A204.1 (cell line): ENCODE measurements around the gene TANGO2.

Experiments
- FAIRE-seq: peaks from 2 replicates; lab custom pipeline; 2012; peaks lifted over from hg19 to GRCh38; lab: Jason Lieb, UNC

TANGO2 gene

GRCh38 chr22:20046730-20047129 is 25.8 kb downstream of the TANGO2 start:
- FAIRE-seq, result no peak

GRCh38 chr22:20051927-20052308 is 31.0 kb downstream of the TANGO2 start:
- no peak for FAIRE-seq

- FAIRE-seq, result no peak
Measured at GRCh38 chr22:20052309-20053259, 31.7 kb downstream of the TANGO2 start.

- FAIRE-seq, result no peak
Measured at GRCh38 chr22:20053407-20054033, 32.6 kb downstream of the TANGO2 start.

GRCh38 chr22:20054034-20054427 is 33.1 kb downstream of the TANGO2 start:
- FAIRE-seq, result no peak

- no peak for FAIRE-seq
Measured at GRCh38 chr22:20054485-20054884, 33.6 kb downstream of the TANGO2 start.

GRCh38 chr22:20055144-20055543 is 34.2 kb downstream of the TANGO2 start:
- no peak for FAIRE-seq

GRCh38 chr22:20055654-20056053 is 34.7 kb downstream of the TANGO2 start:
- no peak for FAIRE-seq

- no peak for FAIRE-seq
Measured at GRCh38 chr22:20056161-20056560, 35.3 kb downstream of the TANGO2 start.

GRCh38 chr22:20056696-20057386 is 35.9 kb downstream of the TANGO2 start:
- FAIRE-seq, result no peak

GRCh38 chr22:20057596-20058268 is 36.8 kb downstream of the TANGO2 start:
- FAIRE-seq, result no peak

GRCh38 chr22:20058989-20059770 is 38.3 kb downstream of the TANGO2 start:
- no peak for FAIRE-seq

- no peak for FAIRE-seq
Measured at GRCh38 chr22:20060700-20061480, 40.0 kb downstream of the TANGO2 start.

- FAIRE-seq, result no peak
Measured at GRCh38 chr22:20061481-20061861, 40.6 kb downstream of the TANGO2 start.

GRCh38 chr22:20062043-20062765 is 41.3 kb downstream of the TANGO2 start:
- no peak for FAIRE-seq

- FAIRE-seq, result no peak
Measured at GRCh38 chr22:20062766-20063083, 41.8 kb downstream of the TANGO2 start.

GRCh38 chr22:20063271-20064139 is 42.6 kb downstream of the TANGO2 start:
- no peak for FAIRE-seq

- no peak for FAIRE-seq
Measured at GRCh38 chr22:20064140-20064480, 43.2 kb downstream of the TANGO2 start.

- no peak for FAIRE-seq
Measured at GRCh38 chr22:20064545-20065262, 43.8 kb downstream of the TANGO2 start.
